CD4-positive, alpha-beta T cell (primary cell): ENCODE measurements around the gene ADAD2. TPM values are rescaled to one million over a fixed set of nuclear protein-coding genes. Genes with fewer than 3 reads are reported as not detected.

Source experiments
- ATAC-seq: fragments of 200-7000 bp; cut with Tn5 transposase; one replicate; pipeline ENCODE4 v1.10.0; 2022; ENCODE audit warnings: mild to moderate bottlenecking; ENCODE audit not compliant: poor library complexity
- CTCF ChIA-PET: fragments of 350-600 bp; sonication (Branson Sonifier 250); formaldehyde crosslinking; loops from one replicate; lab custom pipeline; 2021; ENCODE audit warnings: antibody characterized with exemption, inconsistent platforms; lab: Charles Lee
- POLR2A ChIA-PET: fragments of 350-600 bp; sonication (Branson Sonifier 250); formaldehyde crosslinking; loops from one replicate; lab custom pipeline; 2021; ENCODE audit warnings: antibody characterized with exemption, inconsistent platforms; lab: Charles Lee
- DNase-seq, 14 experiments: peaks; one replicate each; pipeline ENCODE4 v3.0.0-alpha.2; 2013 to 2020; ENCODE audit warnings: mixed read lengths in 2 of 14
- H3K27ac ChIP-seq, 2 donors: one replicate each; pipeline versions ENCODE4 v1.5.1 to v1.7.0; 2013; ENCODE audit warnings: low read length in 2 of 2, low read depth in 1 of 2, mild to moderate bottlenecking in 1 of 2
- H3K27me3 ChIP-seq, 2 experiments: 1 replicate in 1 of 2; 2 replicates in 1 of 2; pipeline versions ENCODE4 v1.6.1 to v1.7.0; 2013; ENCODE audit warnings: low read length in 2 of 2, control low read depth in 1 of 2, mild to moderate bottlenecking in 1 of 2, moderate library complexity in 1 of 2; ENCODE audit not compliant: insufficient read depth in 2 of 2, control insufficient read depth in 1 of 2
- H3K36me3 ChIP-seq: one replicate; pipeline ENCODE4 v1.6.1; 2013; ENCODE audit warnings: low read length, control low read depth; ENCODE audit not compliant: insufficient read depth
- H3K4me1 ChIP-seq: one replicate; pipeline ENCODE4 v1.6.1; 2013; ENCODE audit warnings: low read length, control low read depth; ENCODE audit not compliant: insufficient read depth
- H3K4me3 ChIP-seq: one replicate; pipeline ENCODE4 v1.5.1; 2013; ENCODE audit warnings: mild to moderate bottlenecking, low read length, moderate library complexity
- H3K9me3 ChIP-seq, 2 experiments: 1 replicate in 1 of 2; 2 replicates in 1 of 2; pipeline versions ENCODE4 v1.6.1 to v1.7.0; 2013; ENCODE audit warnings: low read length in 2 of 2, mild to moderate bottlenecking in 2 of 2, control low read depth in 1 of 2, moderate library complexity in 1 of 2; ENCODE audit not compliant: control insufficient read depth in 1 of 2, insufficient read depth in 1 of 2
- H3K27ac Mint-ChIP-seq: one replicate; pipeline ENCODE4 v1.8.0; 2020; ENCODE audit warnings: mixed read lengths
- H3K27me3 Mint-ChIP-seq: one replicate; pipeline ENCODE4 v1.8.0; 2021; ENCODE audit warnings: mixed read lengths
- H3K36me3 Mint-ChIP-seq: one replicate; pipeline ENCODE4 v1.8.0; 2021; ENCODE audit warnings: low read depth, mixed read lengths
- H3K4me1 Mint-ChIP-seq: one replicate; pipeline ENCODE4 v1.8.0; 2021; ENCODE audit warnings: low read depth, mixed read lengths
- H3K4me3 Mint-ChIP-seq: one replicate; pipeline ENCODE4 v1.8.0; 2020; ENCODE audit warnings: mild to moderate bottlenecking, mixed read lengths
- H3K9me3 Mint-ChIP-seq: one replicate; pipeline ENCODE4 v1.8.0; 2020; ENCODE audit warnings: mixed read lengths
- intact Hi-C, 2 experiments: fragments of 100-400 bp; cut with DNase I in 1 of 2; cut with micrococcal nuclease in 1 of 2; formaldehyde crosslinking; loops; one replicate each; pipeline versions ENCODE4 v1.15.1 to v1.9.0; 2023 to 2025; cut with DNase I, micrococcal nuclease
- total RNA-seq, 174 experiments: library from RNA in 2 of 174; stranded (reverse) in 2 of 174; gene quantifications; one replicate each; pipeline ENCODE4 v1.2.3 and lab custom pipeline; 2021 to 2026
- TF ChIP-seq, protein P1 (sequence below): fragments of 200-600 bp; IDR thresholded peaks from one replicate; pipeline ENCODE4 v1.8.0; 2022; ENCODE audit warnings: antibody characterized with exemption, mild to moderate bottlenecking

ADAD2 gene
- total RNA-seq, 2 experiments from 2014 or later = 0.59 TPM; not detected in 1

DNA sequence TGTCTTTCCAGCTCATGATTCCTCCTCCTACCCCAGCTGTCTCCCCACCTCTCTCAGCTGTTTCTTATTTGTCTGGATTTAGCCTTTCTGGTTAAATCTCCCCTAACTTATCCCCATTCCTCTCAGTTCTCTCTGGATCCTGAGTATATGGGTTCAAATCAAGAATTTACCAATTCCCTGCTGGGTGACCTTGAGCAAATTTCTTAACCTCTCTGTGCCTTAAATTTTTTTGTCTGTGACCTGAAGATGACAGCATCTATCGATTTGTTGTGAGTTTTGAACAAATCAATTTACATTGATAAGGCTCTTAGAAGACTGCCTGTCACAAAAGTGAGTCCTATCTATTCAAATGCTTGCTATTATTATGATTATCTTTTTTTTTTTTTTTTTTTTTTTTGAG lies 50.8 kb downstream of the ADAD2 start:
- no peak for DNase-seq
- no peaks in the 10 kb centered on the region for H3K36me3 ChIP-seq
- no peaks in the 10 kb centered on the region for H3K9me3 Mint-ChIP-seq
- peaks cover 50% of the 10 kb centered on the region for H3K27me3 Mint-ChIP-seq
- peaks cover 0 to 7% of the 10 kb centered on the region in 2 experiments for H3K27me3 ChIP-seq
- H3K4me1 Mint-ChIP-seq = no peaks in the 10 kb centered on the region
- H3K27ac ChIP-seq = no peak overlapping the region
- ChIA-PET POLR2A (no interaction called here), CTCF (no interaction called here)
- TF ChIP-seq, protein P1, sequence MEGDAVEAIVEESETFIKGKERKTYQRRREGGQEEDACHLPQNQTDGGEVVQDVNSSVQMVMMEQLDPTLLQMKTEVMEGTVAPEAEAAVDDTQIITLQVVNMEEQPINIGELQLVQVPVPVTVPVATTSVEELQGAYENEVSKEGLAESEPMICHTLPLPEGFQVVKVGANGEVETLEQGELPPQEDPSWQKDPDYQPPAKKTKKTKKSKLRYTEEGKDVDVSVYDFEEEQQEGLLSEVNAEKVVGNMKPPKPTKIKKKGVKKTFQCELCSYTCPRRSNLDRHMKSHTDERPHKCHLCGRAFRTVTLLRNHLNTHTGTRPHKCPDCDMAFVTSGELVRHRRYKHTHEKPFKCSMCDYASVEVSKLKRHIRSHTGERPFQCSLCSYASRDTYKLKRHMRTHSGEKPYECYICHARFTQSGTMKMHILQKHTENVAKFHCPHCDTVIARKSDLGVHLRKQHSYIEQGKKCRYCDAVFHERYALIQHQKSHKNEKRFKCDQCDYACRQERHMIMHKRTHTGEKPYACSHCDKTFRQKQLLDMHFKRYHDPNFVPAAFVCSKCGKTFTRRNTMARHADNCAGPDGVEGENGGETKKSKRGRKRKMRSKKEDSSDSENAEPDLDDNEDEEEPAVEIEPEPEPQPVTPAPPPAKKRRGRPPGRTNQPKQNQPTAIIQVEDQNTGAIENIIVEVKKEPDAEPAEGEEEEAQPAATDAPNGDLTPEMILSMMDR = no peak
- H3K4me1 ChIP-seq = no peaks in the 10 kb centered on the region
- no peak for ATAC-seq
- H3K9me3 ChIP-seq = no peaks in the 10 kb centered on the region
- intact Hi-C loops = no loop called here
- no peaks in the 10 kb centered on the region for H3K36me3 Mint-ChIP-seq
- no peak overlapping the region for H3K4me3 ChIP-seq
- no peak overlapping the region for H3K27ac Mint-ChIP-seq
- no peak overlapping the region for H3K4me3 Mint-ChIP-seq

DNA sequence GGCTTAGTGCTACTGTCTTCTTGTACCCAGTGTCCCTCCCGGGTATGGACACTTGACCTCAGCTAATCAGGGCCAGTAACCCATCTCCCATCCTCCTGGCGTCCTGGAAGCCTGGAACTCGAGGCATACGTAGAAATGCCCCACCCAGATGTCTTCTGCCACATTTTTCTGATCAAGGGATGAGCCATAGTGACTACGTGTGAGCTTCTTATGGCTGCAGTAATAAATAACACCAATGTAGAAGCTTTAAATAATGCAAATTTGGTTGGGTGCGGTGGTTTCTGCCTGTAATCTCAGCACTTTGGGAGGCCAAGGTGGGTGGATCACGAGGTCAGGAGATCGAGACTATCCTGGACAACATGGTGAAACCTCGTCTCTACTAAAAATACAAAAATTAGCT lies 51.9 kb downstream of the ADAD2 start:
- ChIA-PET CTCF (no interaction called here), POLR2A (no interaction called here)
- Mint-ChIP-seq H3K4me3 (no peak overlapping the region), H3K9me3 (no peaks in the 10 kb centered on the region), H3K36me3 (no peaks in the 10 kb centered on the region), H3K27ac (no peak overlapping the region), H3K4me1 (no peaks in the 10 kb centered on the region), H3K27me3 (peaks cover 44% of the 10 kb centered on the region)
- no peak for ATAC-seq
- intact Hi-C loops = no loop called here
- Histone ChIP-seq H3K4me1 (no peaks in the 10 kb centered on the region), H3K27ac (no peak overlapping the region), H3K27me3 (peaks cover 2 to 7% of the 10 kb centered on the region in 2 experiments), H3K9me3 (no peaks in the 10 kb centered on the region), H3K4me3 (no peak overlapping the region), H3K36me3 (no peaks in the 10 kb centered on the region)
- TF ChIP-seq, protein P1 = no peak
- DNase-seq = no peak

DNA sequence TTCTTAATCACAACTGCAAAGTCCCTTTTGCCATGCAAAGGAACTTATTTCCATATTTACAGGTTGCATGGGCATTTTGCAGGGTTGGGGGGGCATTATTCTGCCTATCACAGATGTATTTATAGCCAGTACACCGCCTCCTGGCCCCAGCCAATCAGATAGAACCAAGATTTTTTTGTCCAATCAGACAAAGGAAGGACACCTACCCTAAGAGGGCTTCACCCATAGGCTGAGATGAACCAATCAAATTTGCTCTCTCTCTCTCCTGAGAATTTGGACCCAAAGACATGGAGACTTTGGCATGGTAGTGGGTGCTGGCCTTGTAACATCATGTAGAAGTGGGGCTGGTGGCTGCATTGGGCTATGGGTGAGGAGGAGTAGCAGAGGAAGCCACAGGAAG lies 52.8 kb downstream of the ADAD2 start:
- no peak overlapping the region for H3K4me3 Mint-ChIP-seq
- Histone ChIP-seq H3K9me3 (no peaks in the 10 kb centered on the region), H3K36me3 (no peaks in the 10 kb centered on the region), H3K27ac (no peak overlapping the region), H3K4me1 (no peaks in the 10 kb centered on the region), H3K27me3 (peaks cover 2 to 7% of the 10 kb centered on the region in 2 experiments), H3K4me3 (no peak overlapping the region)
- ATAC-seq (no peak), DNase-seq (no peak)
- no peaks in the 10 kb centered on the region for H3K9me3 Mint-ChIP-seq
- intact Hi-C loops = no loop called here
- H3K27me3 Mint-ChIP-seq = peaks cover 43% of the 10 kb centered on the region
- POLR2A ChIA-PET = no interaction called here
- no peak overlapping the region for H3K27ac Mint-ChIP-seq
- CTCF ChIA-PET = no interaction called here
- TF ChIP-seq, protein P1 = no peak
- H3K4me1 Mint-ChIP-seq = no peaks in the 10 kb centered on the region
- H3K36me3 Mint-ChIP-seq = no peaks in the 10 kb centered on the region
